B cell (primary cell): ENCODE results near the gene SH3GLB2.

Source experiments
- EZH2 ChIP-seq: IDR thresholded peaks from 2 replicates; pipeline ENCODE4 v1.6.1; 2012; ENCODE audit warnings: borderline replicate concordance, low read depth, mild to moderate bottlenecking, moderate library complexity, low read length; ENCODE audit not compliant: insufficient read depth, poor library complexity, severe bottlenecking
- TF ChIP-seq, protein P1 (sequence below): fragments of 200-600 bp; IDR thresholded peaks from one replicate; pipeline ENCODE4 v1.8.0; 2022; ENCODE audit warnings: antibody characterized with exemption, mild to moderate bottlenecking

DNA sequence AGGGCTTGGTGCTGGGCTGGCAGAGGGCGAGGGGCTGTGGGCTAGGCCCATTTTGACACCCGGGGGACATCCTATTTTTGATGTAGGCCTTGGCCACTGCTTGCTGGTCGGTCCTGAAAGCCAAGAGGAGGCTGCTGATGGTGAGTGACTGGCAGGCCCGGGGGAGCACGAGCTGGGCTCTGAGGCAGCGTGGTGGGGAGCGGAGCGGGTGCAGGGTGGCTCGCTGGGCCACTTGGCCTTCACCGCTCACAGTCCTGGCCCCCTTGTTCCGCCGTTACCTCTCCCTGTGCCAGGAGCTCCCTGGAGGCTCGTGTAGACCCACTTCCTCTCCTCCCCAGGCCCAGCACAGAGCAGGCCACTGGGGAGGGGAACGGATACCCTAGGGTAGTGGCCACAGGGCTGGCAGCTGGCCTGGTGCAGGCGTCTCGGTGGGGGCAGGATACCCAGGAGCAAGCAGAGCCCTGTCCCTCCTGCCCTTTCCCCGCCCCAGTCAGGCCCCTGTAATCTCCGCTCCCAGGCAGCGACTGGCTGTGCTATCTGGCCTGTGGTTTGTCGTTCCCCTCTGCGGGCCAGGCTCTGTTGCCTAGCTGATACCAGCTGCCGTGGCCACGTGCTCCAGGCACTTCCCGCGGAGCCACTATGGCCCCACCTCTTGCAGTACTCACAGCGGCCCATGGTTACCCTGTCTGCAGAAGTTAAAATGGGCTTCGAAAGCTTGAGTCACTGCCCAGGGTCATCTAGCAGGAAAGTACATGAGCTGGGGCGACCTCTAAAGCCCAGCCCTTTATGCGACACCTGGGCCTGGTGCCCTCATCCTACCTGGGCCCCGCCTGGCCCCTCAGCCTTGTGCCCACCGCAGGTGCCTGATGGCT lies 41.1 kb upstream of the SH3GLB2 start:
- TF ChIP-seq, protein P1, sequence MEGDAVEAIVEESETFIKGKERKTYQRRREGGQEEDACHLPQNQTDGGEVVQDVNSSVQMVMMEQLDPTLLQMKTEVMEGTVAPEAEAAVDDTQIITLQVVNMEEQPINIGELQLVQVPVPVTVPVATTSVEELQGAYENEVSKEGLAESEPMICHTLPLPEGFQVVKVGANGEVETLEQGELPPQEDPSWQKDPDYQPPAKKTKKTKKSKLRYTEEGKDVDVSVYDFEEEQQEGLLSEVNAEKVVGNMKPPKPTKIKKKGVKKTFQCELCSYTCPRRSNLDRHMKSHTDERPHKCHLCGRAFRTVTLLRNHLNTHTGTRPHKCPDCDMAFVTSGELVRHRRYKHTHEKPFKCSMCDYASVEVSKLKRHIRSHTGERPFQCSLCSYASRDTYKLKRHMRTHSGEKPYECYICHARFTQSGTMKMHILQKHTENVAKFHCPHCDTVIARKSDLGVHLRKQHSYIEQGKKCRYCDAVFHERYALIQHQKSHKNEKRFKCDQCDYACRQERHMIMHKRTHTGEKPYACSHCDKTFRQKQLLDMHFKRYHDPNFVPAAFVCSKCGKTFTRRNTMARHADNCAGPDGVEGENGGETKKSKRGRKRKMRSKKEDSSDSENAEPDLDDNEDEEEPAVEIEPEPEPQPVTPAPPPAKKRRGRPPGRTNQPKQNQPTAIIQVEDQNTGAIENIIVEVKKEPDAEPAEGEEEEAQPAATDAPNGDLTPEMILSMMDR: no peak
- no peak for TF ChIP-seq EZH2
